Liver (tissue), 9 donors: ENCODE results near the gene PHLDA2. TPM values are rescaled to one million over a fixed set of nuclear protein-coding genes. Genes with fewer than 3 reads are reported as not detected.

ENCODE experiments used
- DNase-seq: peaks from one replicate; pipeline ENCODE4 v3.0.0-alpha.2; 2017; ENCODE audit warnings: low spot score
- H3K27ac ChIP-seq, 2 donors: one replicate each; pipeline ENCODE4 v1.7.0; 2013; ENCODE audit warnings: inconsistent platforms in 2 of 2, low read length in 2 of 2, control low read depth in 1 of 2, low read depth in 1 of 2, mild to moderate bottlenecking in 1 of 2
- H3K27me3 ChIP-seq, 4 donors: one replicate each; pipeline versions ENCODE4 v1.6.1 to v1.7.0; 2013; ENCODE audit warnings: low read length in 3 of 4, inconsistent platforms in 1 of 4, mild to moderate bottlenecking in 1 of 4, moderate library complexity in 1 of 4; ENCODE audit not compliant: control insufficient read depth in 4 of 4, insufficient read depth in 4 of 4
- H3K36me3 ChIP-seq, 4 donors: one replicate each; pipeline versions ENCODE4 v1.6.1 to v1.7.0; 2013; ENCODE audit warnings: low read length in 3 of 4, mild to moderate bottlenecking in 3 of 4, low read depth in 1 of 4, moderate library complexity in 1 of 4; ENCODE audit not compliant: control insufficient read depth in 4 of 4, insufficient read depth in 3 of 4
- H3K4me1 ChIP-seq, 4 donors: one replicate each; pipeline versions ENCODE4 v1.6.1 to v1.7.0; 2013; ENCODE audit warnings: low read length in 3 of 4, mild to moderate bottlenecking in 3 of 4, moderate library complexity in 1 of 4; ENCODE audit not compliant: control insufficient read depth in 4 of 4, insufficient read depth in 4 of 4
- H3K4me3 ChIP-seq, 3 donors: one replicate each; pipeline versions ENCODE4 v1.6.1 to v1.7.0; 2013; ENCODE audit warnings: low read length in 3 of 3, control low read depth in 1 of 3, low read depth in 1 of 3, mild to moderate bottlenecking in 1 of 3
- H3K9ac ChIP-seq, 2 donors: one replicate each; pipeline ENCODE4 v1.7.0; 2013; ENCODE audit warnings: low read length in 2 of 2, mild to moderate bottlenecking in 2 of 2, moderate library complexity in 2 of 2, control low read depth in 1 of 2, low read depth in 1 of 2
- H3K9me3 ChIP-seq, 4 donors: one replicate each; pipeline versions ENCODE4 v1.6.1 to v1.7.0; 2013; ENCODE audit warnings: low read length in 3 of 4; ENCODE audit not compliant: control insufficient read depth in 4 of 4
- ATF3 ChIP-seq: IDR thresholded peaks from 2 replicates; pipeline ENCODE4 v1.6.1; 2016; ENCODE audit warnings: antibody characterized with exemption
- EGR1 ChIP-seq, 2 donors: IDR thresholded peaks; 2 replicates each; pipeline ENCODE4 v1.6.1; 2016 to 2018; ENCODE audit warnings: antibody characterized with exemption in 2 of 2, low read depth in 2 of 2
- FOXA1 ChIP-seq: IDR thresholded peaks from 2 replicates; pipeline ENCODE4 v1.6.1; 2016; ENCODE audit warnings: antibody characterized with exemption
- FOXA2 ChIP-seq: IDR thresholded peaks from 2 replicates; pipeline ENCODE4 v1.6.1; 2016; ENCODE audit warnings: antibody characterized with exemption
- GABPA ChIP-seq, 2 donors: IDR thresholded peaks in 1 of 2; conservative IDR thresholded peaks in 1 of 2; 2 replicates each; pipeline ENCODE4 v1.6.1; 2016; ENCODE audit warnings: antibody characterized with exemption in 2 of 2, mild to moderate bottlenecking in 1 of 2, moderate library complexity in 1 of 2
- HNF4A ChIP-seq, 2 donors: conservative IDR thresholded peaks; 2 replicates each; pipeline ENCODE4 v1.6.1; 2016; ENCODE audit warnings: antibody characterized with exemption in 2 of 2, mild to moderate bottlenecking in 2 of 2
- HNF4G ChIP-seq: IDR thresholded peaks from 2 replicates; pipeline ENCODE4 v1.6.1; 2016; ENCODE audit warnings: antibody characterized with exemption
- JUND ChIP-seq, 2 donors: IDR thresholded peaks; 2 replicates each; pipeline ENCODE4 v1.6.1; 2016; ENCODE audit warnings: antibody characterized with exemption in 2 of 2
- MAX ChIP-seq: IDR thresholded peaks from 2 replicates; pipeline ENCODE4 v1.6.1; 2016; ENCODE audit warnings: antibody characterized with exemption
- NR2F2 ChIP-seq: IDR thresholded peaks from 2 replicates; pipeline ENCODE4 v1.6.1; 2016; ENCODE audit warnings: antibody characterized with exemption
- RAD21 ChIP-seq, 2 donors: IDR thresholded peaks; 2 replicates each; pipeline ENCODE4 v1.6.1; 2016; ENCODE audit warnings: antibody characterized with exemption in 2 of 2, mild to moderate bottlenecking in 2 of 2
- RXRA ChIP-seq, 2 donors: IDR thresholded peaks; 2 replicates each; pipeline ENCODE4 v1.6.1; 2017 to 2018; ENCODE audit warnings: antibody characterized with exemption in 2 of 2, mild to moderate bottlenecking in 1 of 2
- SP1 ChIP-seq: IDR thresholded peaks from 2 replicates; pipeline ENCODE4 v1.6.1; 2018; ENCODE audit warnings: antibody characterized with exemption, mild to moderate bottlenecking
- TAF1 ChIP-seq: conservative IDR thresholded peaks from 2 replicates; pipeline ENCODE4 v1.6.1; 2016; ENCODE audit warnings: antibody characterized with exemption, mild to moderate bottlenecking
- YY1 ChIP-seq: IDR thresholded peaks from 2 replicates; pipeline ENCODE4 v1.6.1; 2016; ENCODE audit warnings: antibody characterized with exemption, mild to moderate bottlenecking
- WGBS: extraction: QIAGEN DNeasy Blood & Tissue Kit; methylation state at CpG from one replicate; pipeline ENCODE4 v1.1.7; 2013; 5-methylcytosine and 5-hydroxymethylcytosine counted together
- polyA plus RNA-seq, 2 donors: library from polyadenylated mRNA; stranded (reverse) in 1 of 2; unstranded in 1 of 2; fragments of 200-250 nt in 1 of 2; fragments of >200 nt in 1 of 2; fragmentation: Nextera tagmentation in 1 of 2; extraction: Ambion mirVana in 1 of 2; gene quantifications; one replicate each; pipeline versions ENCODE4 v1.2.1 to v1.2.3, GENCODE V29; 2013 to 2015
- total RNA-seq, 2 donors: library from RNA; depleted of rRNA; stranded (reverse); fragments of >200 nt; gene quantifications; one replicate each; pipeline ENCODE4 v1.2.3, GENCODE V29; 2014
- TF ChIP-seq, protein P1 (sequence below): IDR thresholded peaks from 2 replicates; pipeline ENCODE4 v1.6.1; 2016; ENCODE audit warnings: antibody characterized with exemption
- TF ChIP-seq, protein P2 (sequence below): fragments of 150-350 bp; IDR thresholded peaks from 2 replicates; pipeline ENCODE4 v1.5.1; 2017; ENCODE audit warnings: improper control_type of control experiment, low read depth, low read length; ENCODE audit not compliant: missing input control
- TF ChIP-seq, protein P3 (sequence below): IDR thresholded peaks from 2 replicates; pipeline ENCODE4 v1.6.1; 2016; ENCODE audit warnings: antibody characterized with exemption, mild to moderate bottlenecking
- donor health status: healthy.
- donor health status: healthy.
- donor health status: healthy.
- donor health status: healthy.
- donor health status: healthy.

Gene PHLDA2
- total and polyA plus RNA-seq, 4 donors: 0.23 to 1.4 (median 0.99) TPM; not detected in 1

- no peaks in the 10 kb centered on the region for H3K27me3 ChIP-seq
- no peak overlapping the region for H3K9ac ChIP-seq
- peaks cover 3 to 52% (median 38%) of the 10 kb centered on the region in 4 donors for H3K36me3 ChIP-seq
- DNase-seq: no peak
- no peaks in the 10 kb centered on the region for H3K9me3 ChIP-seq
- peaks cover 4 to 19% (median 9%) of the 10 kb centered on the region in 4 donors for H3K4me1 ChIP-seq
- no peak overlapping the region for H3K4me3 ChIP-seq
- no peak for TF ChIP-seq RAD21 (IDR thresholded peaks at IDR 0.05)
- no peak for TF ChIP-seq HNF4A (conservative IDR thresholded peaks at IDR 0.05)
- TF ChIP-seq EGR1 (IDR thresholded peaks at IDR 0.05; ENCODE audit: low read depth in 2 of 2): no peak
- no peak for TF ChIP-seq YY1
- TF ChIP-seq, protein P1, sequence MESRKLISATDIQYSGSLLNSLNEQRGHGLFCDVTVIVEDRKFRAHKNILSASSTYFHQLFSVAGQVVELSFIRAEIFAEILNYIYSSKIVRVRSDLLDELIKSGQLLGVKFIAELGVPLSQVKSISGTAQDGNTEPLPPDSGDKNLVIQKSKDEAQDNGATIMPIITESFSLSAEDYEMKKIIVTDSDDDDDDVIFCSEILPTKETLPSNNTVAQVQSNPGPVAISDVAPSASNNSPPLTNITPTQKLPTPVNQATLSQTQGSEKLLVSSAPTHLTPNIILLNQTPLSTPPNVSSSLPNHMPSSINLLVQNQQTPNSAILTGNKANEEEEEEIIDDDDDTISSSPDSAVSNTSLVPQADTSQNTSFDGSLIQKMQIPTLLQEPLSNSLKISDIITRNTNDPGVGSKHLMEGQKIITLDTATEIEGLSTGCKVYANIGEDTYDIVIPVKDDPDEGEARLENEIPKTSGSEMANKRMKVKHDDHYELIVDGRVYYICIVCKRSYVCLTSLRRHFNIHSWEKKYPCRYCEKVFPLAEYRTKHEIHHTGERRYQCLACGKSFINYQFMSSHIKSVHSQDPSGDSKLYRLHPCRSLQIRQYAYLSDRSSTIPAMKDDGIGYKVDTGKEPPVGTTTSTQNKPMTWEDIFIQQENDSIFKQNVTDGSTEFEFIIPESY: no peak
- no peak for TF ChIP-seq GABPA (IDR thresholded peaks at IDR 0.05 in 1 of 2, conservative IDR thresholded peaks at IDR 0.05 in 1 of 2)
- TF ChIP-seq, protein P2, sequence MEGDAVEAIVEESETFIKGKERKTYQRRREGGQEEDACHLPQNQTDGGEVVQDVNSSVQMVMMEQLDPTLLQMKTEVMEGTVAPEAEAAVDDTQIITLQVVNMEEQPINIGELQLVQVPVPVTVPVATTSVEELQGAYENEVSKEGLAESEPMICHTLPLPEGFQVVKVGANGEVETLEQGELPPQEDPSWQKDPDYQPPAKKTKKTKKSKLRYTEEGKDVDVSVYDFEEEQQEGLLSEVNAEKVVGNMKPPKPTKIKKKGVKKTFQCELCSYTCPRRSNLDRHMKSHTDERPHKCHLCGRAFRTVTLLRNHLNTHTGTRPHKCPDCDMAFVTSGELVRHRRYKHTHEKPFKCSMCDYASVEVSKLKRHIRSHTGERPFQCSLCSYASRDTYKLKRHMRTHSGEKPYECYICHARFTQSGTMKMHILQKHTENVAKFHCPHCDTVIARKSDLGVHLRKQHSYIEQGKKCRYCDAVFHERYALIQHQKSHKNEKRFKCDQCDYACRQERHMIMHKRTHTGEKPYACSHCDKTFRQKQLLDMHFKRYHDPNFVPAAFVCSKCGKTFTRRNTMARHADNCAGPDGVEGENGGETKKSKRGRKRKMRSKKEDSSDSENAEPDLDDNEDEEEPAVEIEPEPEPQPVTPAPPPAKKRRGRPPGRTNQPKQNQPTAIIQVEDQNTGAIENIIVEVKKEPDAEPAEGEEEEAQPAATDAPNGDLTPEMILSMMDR: no peak
- TF ChIP-seq TAF1: no peak
- TF ChIP-seq FOXA2: no peak
- TF ChIP-seq SP1: no peak
- no peak for TF ChIP-seq ATF3
- TF ChIP-seq MAX: no peak
- TF ChIP-seq, protein P3, sequence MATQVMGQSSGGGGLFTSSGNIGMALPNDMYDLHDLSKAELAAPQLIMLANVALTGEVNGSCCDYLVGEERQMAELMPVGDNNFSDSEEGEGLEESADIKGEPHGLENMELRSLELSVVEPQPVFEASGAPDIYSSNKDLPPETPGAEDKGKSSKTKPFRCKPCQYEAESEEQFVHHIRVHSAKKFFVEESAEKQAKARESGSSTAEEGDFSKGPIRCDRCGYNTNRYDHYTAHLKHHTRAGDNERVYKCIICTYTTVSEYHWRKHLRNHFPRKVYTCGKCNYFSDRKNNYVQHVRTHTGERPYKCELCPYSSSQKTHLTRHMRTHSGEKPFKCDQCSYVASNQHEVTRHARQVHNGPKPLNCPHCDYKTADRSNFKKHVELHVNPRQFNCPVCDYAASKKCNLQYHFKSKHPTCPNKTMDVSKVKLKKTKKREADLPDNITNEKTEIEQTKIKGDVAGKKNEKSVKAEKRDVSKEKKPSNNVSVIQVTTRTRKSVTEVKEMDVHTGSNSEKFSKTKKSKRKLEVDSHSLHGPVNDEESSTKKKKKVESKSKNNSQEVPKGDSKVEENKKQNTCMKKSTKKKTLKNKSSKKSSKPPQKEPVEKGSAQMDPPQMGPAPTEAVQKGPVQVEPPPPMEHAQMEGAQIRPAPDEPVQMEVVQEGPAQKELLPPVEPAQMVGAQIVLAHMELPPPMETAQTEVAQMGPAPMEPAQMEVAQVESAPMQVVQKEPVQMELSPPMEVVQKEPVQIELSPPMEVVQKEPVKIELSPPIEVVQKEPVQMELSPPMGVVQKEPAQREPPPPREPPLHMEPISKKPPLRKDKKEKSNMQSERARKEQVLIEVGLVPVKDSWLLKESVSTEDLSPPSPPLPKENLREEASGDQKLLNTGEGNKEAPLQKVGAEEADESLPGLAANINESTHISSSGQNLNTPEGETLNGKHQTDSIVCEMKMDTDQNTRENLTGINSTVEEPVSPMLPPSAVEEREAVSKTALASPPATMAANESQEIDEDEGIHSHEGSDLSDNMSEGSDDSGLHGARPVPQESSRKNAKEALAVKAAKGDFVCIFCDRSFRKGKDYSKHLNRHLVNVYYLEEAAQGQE: no peak
- no peak for TF ChIP-seq HNF4G
- TF ChIP-seq RXRA (IDR thresholded peaks at IDR 0.05): no peak
- no peak for TF ChIP-seq JUND (IDR thresholded peaks at IDR 0.05)
- TF ChIP-seq NR2F2: no peak
- no peak for TF ChIP-seq FOXA1
- no peak overlapping the region for H3K27ac ChIP-seq
- 91% methylated on average over 11 of the region's 11 CpGs for WGBS
Measured at GRCh38 chr11:2947744-2948143, 18.5 kb upstream of the PHLDA2 start.
